H1 (cell line): ENCODE measurements around the gene IQCK. TPM values are rescaled to one million over a fixed set of nuclear protein-coding genes. Genes with fewer than 3 reads are reported as not detected.

ENCODE experiments used
- BCL11A ChIP-seq, 2 experiments: IDR thresholded peaks; one replicate each; pipeline ENCODE4 v1.6.1; 2011; ENCODE audit warnings: low read depth in 2 of 2, low read length in 2 of 2, mild to moderate bottlenecking in 2 of 2
- EP300 ChIP-seq, 2 experiments: IDR thresholded peaks; 1 replicate in 1 of 2; 2 replicates in 1 of 2; pipeline ENCODE4 v1.6.1; 2011 to 2012; ENCODE audit warnings: low read depth in 2 of 2, low read length in 2 of 2, mild to moderate bottlenecking in 2 of 2, borderline replicate concordance in 1 of 2, inconsistent platforms in 1 of 2, moderate library complexity in 1 of 2
- MAFK ChIP-seq: IDR thresholded peaks from 2 replicates; pipeline ENCODE4 v1.6.1; 2012; ENCODE audit warnings: low read depth, mild to moderate bottlenecking, improper control_type of control experiment, low read length
- NRF1 ChIP-seq: IDR thresholded peaks from 2 replicates; pipeline ENCODE4 v1.6.1; 2011; ENCODE audit warnings: mild to moderate bottlenecking, low read depth, low read length, improper control_type of control experiment
- POLR2AphosphoS5 ChIP-seq: IDR thresholded peaks from 2 replicates; pipeline ENCODE4 v1.6.1; 2011; ENCODE audit warnings: low read depth, low read length
- SIN3A ChIP-seq, 2 experiments: IDR thresholded peaks in 1 of 2; conservative IDR thresholded peaks in 1 of 2; 2 replicates each; pipeline ENCODE4 v1.6.1; 2011 to 2012; ENCODE audit warnings: low read length in 2 of 2, improper control_type of control experiment in 1 of 2, low read depth in 1 of 2, mild to moderate bottlenecking in 1 of 2
- polyA plus RNA-seq, 7 experiments: library from polyadenylated mRNA; depleted of rRNA in 3 of 7; stranded (reverse) in 5 of 7; unstranded in 2 of 7; fragments of >200 nt in 5 of 7; fragments of 200-250 nt in 2 of 7; gene quantifications; 1 replicate in 5 of 7; 2 replicates in 1 of 7; 4 replicates in 1 of 7; pipeline versions ENCODE4 v1.2.1 to v1.2.3, GENCODE V29; 2011 to 2013; ENCODE audit warnings: missing spikeins in 2 of 7, mixed read lengths in 2 of 7
- total RNA-seq: library from RNA; stranded (reverse); fragmentation: NEBNext Ultra II Directional; extraction: Animal tissue kit (Norgen Biotek cat#: 25700); gene quantifications from 2 replicates; pipeline ENCODE4 v1.2.1, GENCODE V29; 2021
- TF ChIP-seq, protein P1 (sequence below): IDR thresholded peaks from 2 replicates; pipeline ENCODE4 v1.6.1; 2012; ENCODE audit warnings: inconsistent platforms
- TF ChIP-seq, protein P2 (sequence below): fragments of 300-600 bp; sonication (generic); IDR thresholded peaks from 2 replicates; pipeline ENCODE4 v1.7.1; 2012; ENCODE audit warnings: low read length, moderate library complexity, mild to moderate bottlenecking, inconsistent platforms; ENCODE audit not compliant: insufficient replicate concordance

The IQCK gene
- total and polyA plus RNA-seq, 2 of the 8 experiments (the other 6 are each of a cell fraction or from before 2014, with no cell fraction given), result 6.2 to 9.3 TPM

DNA sequence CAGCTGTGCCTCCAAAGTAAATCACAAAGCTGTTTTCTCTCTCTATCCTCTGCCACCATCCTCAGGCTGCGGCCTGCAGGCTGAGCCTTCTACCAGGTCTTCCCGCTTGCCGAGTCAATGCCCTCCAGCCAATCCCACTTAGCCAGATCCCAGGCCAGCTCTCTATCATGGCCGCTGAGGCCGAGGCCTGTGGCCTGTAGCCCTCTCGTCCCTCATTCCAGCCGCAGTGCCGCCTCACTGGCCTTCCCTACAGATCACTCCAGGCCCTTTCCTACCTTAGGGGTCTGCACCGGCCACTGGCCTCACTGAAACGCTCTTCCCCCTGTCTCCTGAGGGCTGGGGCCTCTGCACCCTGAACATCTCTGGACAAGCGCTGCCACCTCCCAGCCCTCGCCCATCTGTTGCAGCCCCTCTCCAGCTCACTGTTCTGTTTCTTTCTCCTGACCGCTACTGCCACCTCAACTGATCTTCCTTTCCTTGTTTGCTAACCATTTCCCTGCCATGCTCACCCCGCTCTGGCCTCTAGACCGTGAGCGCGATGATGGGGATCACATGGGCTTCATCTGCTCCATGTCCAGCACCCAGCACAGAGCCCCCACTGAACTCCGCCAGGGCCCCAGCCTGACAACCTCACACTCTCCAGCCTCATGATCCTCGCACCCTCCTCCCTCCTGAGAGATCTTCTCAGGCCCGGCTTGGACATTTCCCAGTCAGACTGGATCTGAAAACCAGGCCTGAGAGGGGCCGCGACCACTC, 8.5 kb upstream of the IQCK start (continued):
- TF ChIP-seq, protein P1, sequence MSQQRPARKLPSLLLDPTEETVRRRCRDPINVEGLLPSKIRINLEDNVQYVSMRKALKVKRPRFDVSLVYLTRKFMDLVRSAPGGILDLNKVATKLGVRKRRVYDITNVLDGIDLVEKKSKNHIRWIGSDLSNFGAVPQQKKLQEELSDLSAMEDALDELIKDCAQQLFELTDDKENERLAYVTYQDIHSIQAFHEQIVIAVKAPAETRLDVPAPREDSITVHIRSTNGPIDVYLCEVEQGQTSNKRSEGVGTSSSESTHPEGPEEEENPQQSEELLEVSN, result no peak
- TF ChIP-seq NRF1 (no peak), MAFK (no peak), SIN3A (conservative IDR thresholded peaks at IDR 0.05 in 1 of 2, IDR thresholded peaks at IDR 0.05 in 1 of 2; ENCODE audit: low read depth in 1 of 2, low read length in 2 of 2) (no peak), EP300 (IDR thresholded peaks at IDR 0.05; ENCODE audit: borderline replicate concordance in 1 of 2, low read depth in 2 of 2, low read length in 2 of 2) (no peak), BCL11A (IDR thresholded peaks at IDR 0.05; ENCODE audit: low read depth in 2 of 2, low read length in 2 of 2) (no peak), POLR2AphosphoS5 (no peak; the same call in 1 of the 2 replicates)
- TF ChIP-seq, protein P2, sequence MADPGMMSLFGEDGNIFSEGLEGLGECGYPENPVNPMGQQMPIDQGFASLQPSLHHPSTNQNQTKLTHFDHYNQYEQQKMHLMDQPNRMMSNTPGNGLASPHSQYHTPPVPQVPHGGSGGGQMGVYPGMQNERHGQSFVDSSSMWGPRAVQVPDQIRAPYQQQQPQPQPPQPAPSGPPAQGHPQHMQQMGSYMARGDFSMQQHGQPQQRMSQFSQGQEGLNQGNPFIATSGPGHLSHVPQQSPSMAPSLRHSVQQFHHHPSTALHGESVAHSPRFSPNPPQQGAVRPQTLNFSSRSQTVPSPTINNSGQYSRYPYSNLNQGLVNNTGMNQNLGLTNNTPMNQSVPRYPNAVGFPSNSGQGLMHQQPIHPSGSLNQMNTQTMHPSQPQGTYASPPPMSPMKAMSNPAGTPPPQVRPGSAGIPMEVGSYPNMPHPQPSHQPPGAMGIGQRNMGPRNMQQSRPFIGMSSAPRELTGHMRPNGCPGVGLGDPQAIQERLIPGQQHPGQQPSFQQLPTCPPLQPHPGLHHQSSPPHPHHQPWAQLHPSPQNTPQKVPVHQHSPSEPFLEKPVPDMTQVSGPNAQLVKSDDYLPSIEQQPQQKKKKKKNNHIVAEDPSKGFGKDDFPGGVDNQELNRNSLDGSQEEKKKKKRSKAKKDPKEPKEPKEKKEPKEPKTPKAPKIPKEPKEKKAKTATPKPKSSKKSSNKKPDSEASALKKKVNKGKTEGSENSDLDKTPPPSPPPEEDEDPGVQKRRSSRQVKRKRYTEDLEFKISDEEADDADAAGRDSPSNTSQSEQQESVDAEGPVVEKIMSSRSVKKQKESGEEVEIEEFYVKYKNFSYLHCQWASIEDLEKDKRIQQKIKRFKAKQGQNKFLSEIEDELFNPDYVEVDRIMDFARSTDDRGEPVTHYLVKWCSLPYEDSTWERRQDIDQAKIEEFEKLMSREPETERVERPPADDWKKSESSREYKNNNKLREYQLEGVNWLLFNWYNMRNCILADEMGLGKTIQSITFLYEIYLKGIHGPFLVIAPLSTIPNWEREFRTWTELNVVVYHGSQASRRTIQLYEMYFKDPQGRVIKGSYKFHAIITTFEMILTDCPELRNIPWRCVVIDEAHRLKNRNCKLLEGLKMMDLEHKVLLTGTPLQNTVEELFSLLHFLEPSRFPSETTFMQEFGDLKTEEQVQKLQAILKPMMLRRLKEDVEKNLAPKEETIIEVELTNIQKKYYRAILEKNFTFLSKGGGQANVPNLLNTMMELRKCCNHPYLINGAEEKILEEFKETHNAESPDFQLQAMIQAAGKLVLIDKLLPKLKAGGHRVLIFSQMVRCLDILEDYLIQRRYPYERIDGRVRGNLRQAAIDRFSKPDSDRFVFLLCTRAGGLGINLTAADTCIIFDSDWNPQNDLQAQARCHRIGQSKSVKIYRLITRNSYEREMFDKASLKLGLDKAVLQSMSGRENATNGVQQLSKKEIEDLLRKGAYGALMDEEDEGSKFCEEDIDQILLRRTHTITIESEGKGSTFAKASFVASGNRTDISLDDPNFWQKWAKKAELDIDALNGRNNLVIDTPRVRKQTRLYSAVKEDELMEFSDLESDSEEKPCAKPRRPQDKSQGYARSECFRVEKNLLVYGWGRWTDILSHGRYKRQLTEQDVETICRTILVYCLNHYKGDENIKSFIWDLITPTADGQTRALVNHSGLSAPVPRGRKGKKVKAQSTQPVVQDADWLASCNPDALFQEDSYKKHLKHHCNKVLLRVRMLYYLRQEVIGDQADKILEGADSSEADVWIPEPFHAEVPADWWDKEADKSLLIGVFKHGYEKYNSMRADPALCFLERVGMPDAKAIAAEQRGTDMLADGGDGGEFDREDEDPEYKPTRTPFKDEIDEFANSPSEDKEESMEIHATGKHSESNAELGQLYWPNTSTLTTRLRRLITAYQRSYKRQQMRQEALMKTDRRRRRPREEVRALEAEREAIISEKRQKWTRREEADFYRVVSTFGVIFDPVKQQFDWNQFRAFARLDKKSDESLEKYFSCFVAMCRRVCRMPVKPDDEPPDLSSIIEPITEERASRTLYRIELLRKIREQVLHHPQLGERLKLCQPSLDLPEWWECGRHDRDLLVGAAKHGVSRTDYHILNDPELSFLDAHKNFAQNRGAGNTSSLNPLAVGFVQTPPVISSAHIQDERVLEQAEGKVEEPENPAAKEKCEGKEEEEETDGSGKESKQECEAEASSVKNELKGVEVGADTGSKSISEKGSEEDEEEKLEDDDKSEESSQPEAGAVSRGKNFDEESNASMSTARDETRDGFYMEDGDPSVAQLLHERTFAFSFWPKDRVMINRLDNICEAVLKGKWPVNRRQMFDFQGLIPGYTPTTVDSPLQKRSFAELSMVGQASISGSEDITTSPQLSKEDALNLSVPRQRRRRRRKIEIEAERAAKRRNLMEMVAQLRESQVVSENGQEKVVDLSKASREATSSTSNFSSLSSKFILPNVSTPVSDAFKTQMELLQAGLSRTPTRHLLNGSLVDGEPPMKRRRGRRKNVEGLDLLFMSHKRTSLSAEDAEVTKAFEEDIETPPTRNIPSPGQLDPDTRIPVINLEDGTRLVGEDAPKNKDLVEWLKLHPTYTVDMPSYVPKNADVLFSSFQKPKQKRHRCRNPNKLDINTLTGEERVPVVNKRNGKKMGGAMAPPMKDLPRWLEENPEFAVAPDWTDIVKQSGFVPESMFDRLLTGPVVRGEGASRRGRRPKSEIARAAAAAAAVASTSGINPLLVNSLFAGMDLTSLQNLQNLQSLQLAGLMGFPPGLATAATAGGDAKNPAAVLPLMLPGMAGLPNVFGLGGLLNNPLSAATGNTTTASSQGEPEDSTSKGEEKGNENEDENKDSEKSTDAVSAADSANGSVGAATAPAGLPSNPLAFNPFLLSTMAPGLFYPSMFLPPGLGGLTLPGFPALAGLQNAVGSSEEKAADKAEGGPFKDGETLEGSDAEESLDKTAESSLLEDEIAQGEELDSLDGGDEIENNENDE, result no peak
